Inflammatory macrophage treated with lipopolysaccharide for 4 hours (primary cell): ENCODE measurements around the gene CLUH.
"Not testable (repeated sequence)": the region's sequence is repeated elsewhere in the genome, so short reads cannot be mapped to it uniquely, and the experiment has no call there.

Source experiments
- DNase-seq: peaks from one replicate; pipeline ENCODE4 v3.0.0-alpha.2; 2020

The CLUH gene

GRCh38 chr17:2687074-2687418 lies 24.5 kb downstream of the CLUH start:
- DNase-seq = no peak

- DNase-seq = no peak
Measured at GRCh38 chr17:2685696-2686095, 25.9 kb downstream of the CLUH start.

- DNase-seq = no peak
Measured at GRCh38 chr17:2684549-2684948, 27.0 kb downstream of the CLUH start.

GRCh38 chr17:2683912-2684311 lies 27.7 kb downstream of the CLUH start:
- no peak for DNase-seq

- no peak for DNase-seq
Measured at GRCh38 chr17:2682176-2682938, 29.2 kb downstream of the CLUH start.

- DNase-seq = no peak
Measured at GRCh38 chr17:2681650-2682049, 29.9 kb downstream of the CLUH start.

- DNase-seq = no peak
Measured at GRCh38 chr17:2680961-2681360, 30.6 kb downstream of the CLUH start.

- not testable (repeated sequence) for DNase-seq
Measured at GRCh38 chr17:2679247-2679646, 32.3 kb downstream of the CLUH start.

GRCh38 chr17:2672026-2672425 lies 39.5 kb downstream of the CLUH start:
- no peak for DNase-seq

- not testable (repeated sequence) for DNase-seq
Measured at GRCh38 chr17:2660410-2660809, 51.2 kb downstream of the CLUH start.

- DNase-seq = peak; percentile 71
Measured at GRCh38 chr17:2659337-2659736, 52.2 kb downstream of the CLUH start.

- peak; percentile 46 for DNase-seq
Measured at GRCh38 chr17:2656283-2656682, 55.3 kb downstream of the CLUH start.

GRCh38 chr17:2655546-2655945 lies 56.0 kb downstream of the CLUH start:
- peak; percentile 37 for DNase-seq

- DNase-seq = not testable (repeated sequence)
Measured at GRCh38 chr17:2652911-2653310, 58.7 kb downstream of the CLUH start.

GRCh38 chr17:2649191-2649590 lies 62.4 kb downstream of the CLUH start:
- DNase-seq = no peak

GRCh38 chr17:2647957-2648356 lies 63.6 kb downstream of the CLUH start:
- DNase-seq = peak; percentile 79

- DNase-seq = no peak
Measured at GRCh38 chr17:2644971-2645370, 66.6 kb downstream of the CLUH start.
